Neutrophil (primary cell): ENCODE data around the gene SLC4A7.

Experiments
- H3K27ac ChIP-seq: fragments of 200-600 bp; sonication (generic); 2 replicates; pipeline ENCODE4 v1.5.1; 2016; ENCODE audit warnings: mild to moderate bottlenecking, moderate library complexity
- H3K27me3 ChIP-seq: fragments of 200-600 bp; sonication (generic); 2 replicates; pipeline ENCODE4 v1.6.0; 2016; ENCODE audit warnings: mild to moderate bottlenecking
- H3K36me3 ChIP-seq: fragments of 200-600 bp; sonication (generic); 2 replicates; pipeline ENCODE4 v1.5.1; 2017
- H3K4me1 ChIP-seq, 2 experiments: fragments of 200-600 bp in 1 of 2; sonication (generic) in 1 of 2; 1 replicate in 1 of 2; 2 replicates in 1 of 2; pipeline versions ENCODE4 v1.5.1 to v1.6.1; 2013 to 2016; ENCODE audit warnings: low read depth in 1 of 2, low read length in 1 of 2, mild to moderate bottlenecking in 1 of 2, moderate library complexity in 1 of 2; ENCODE audit not compliant: control insufficient read depth in 1 of 2, insufficient read depth in 1 of 2
- H3K4me3 ChIP-seq, 2 experiments: fragments of 200-600 bp in 1 of 2; sonication (generic) in 1 of 2; 1 replicate in 1 of 2; 2 replicates in 1 of 2; pipeline ENCODE4 v1.5.1; 2013 to 2016; ENCODE audit warnings: low read depth in 1 of 2, low read length in 1 of 2, mild to moderate bottlenecking in 1 of 2, moderate library complexity in 1 of 2
- H3K9me3 ChIP-seq: fragments of 200-600 bp; sonication (generic); 2 replicates; pipeline ENCODE4 v1.5.1; 2016
- CTCF ChIP-seq: fragments of 200-600 bp; sonication (generic); IDR thresholded peaks from 2 replicates; pipeline ENCODE4 v1.5.1; 2016; ENCODE audit warnings: antibody characterized with exemption

Gene SLC4A7

GRCh38 chr3:27353221-27353620, 131.0 kb downstream of the SLC4A7 start:
- H3K9me3 ChIP-seq: no peaks in the 10 kb centered on the region
- no peak overlapping the region for H3K4me3 ChIP-seq
- TF ChIP-seq CTCF: no peak
- no peaks in the 10 kb centered on the region for H3K27me3 ChIP-seq
- H3K36me3 ChIP-seq: no peaks in the 10 kb centered on the region
- no peak overlapping the region for H3K27ac ChIP-seq
- no peaks in the 10 kb centered on the region for H3K4me1 ChIP-seq

GRCh38 chr3:27352047-27352446, 132.1 kb downstream of the SLC4A7 start:
- Histone ChIP-seq H3K27me3 (no peaks in the 10 kb centered on the region), H3K36me3 (no peaks in the 10 kb centered on the region), H3K4me3 (no peak overlapping the region), H3K4me1 (no peaks in the 10 kb centered on the region), H3K9me3 (no peaks in the 10 kb centered on the region), H3K27ac (no peak overlapping the region)
- TF ChIP-seq CTCF: no peak

- no peaks in the 10 kb centered on the region for H3K27me3 ChIP-seq
- H3K4me3 ChIP-seq: no peak overlapping the region
- H3K36me3 ChIP-seq: no peaks in the 10 kb centered on the region
- no peak for TF ChIP-seq CTCF
- no peaks in the 10 kb centered on the region for H3K9me3 ChIP-seq
- H3K4me1 ChIP-seq: no peaks in the 10 kb centered on the region
- H3K27ac ChIP-seq: no peak overlapping the region
Measured at GRCh38 chr3:27349832-27350231, 134.4 kb downstream of the SLC4A7 start.

GRCh38 chr3:27345959-27346865, 138.0 kb downstream of the SLC4A7 start:
- TF ChIP-seq CTCF: no peak
- H3K9me3 ChIP-seq: no peaks in the 10 kb centered on the region
- H3K4me3 ChIP-seq: no peak overlapping the region
- H3K4me1 ChIP-seq: no peaks in the 10 kb centered on the region
- no peaks in the 10 kb centered on the region for H3K27me3 ChIP-seq
- no peaks in the 10 kb centered on the region for H3K36me3 ChIP-seq
- no peak overlapping the region for H3K27ac ChIP-seq

GRCh38 chr3:27345493-27345892, 138.7 kb downstream of the SLC4A7 start:
- Histone ChIP-seq H3K27me3 (no peaks in the 10 kb centered on the region), H3K9me3 (no peaks in the 10 kb centered on the region), H3K27ac (no peak overlapping the region), H3K4me3 (no peak overlapping the region), H3K36me3 (no peaks in the 10 kb centered on the region), H3K4me1 (no peaks in the 10 kb centered on the region)
- TF ChIP-seq CTCF: no peak
